Hepatocyte (in vitro differentiated cells): ENCODE measurements around the gene CHRM2. TPM values are rescaled to one million over a fixed set of nuclear protein-coding genes. Genes with fewer than 3 reads are reported as not detected.

Source experiments
- DNase-seq: peaks from one replicate; pipeline ENCODE4 v3.0.0-alpha.2; 2016; ENCODE audit warnings: low spot score
- H2AFZ ChIP-seq: fragments of 200-600 bp; sonication (generic); 2 replicates; pipeline ENCODE4 v1.6.0; 2016; ENCODE audit warnings: antibody characterized with exemption, mild to moderate bottlenecking
- H3K27ac ChIP-seq: fragments of 200-600 bp; sonication (generic); 2 replicates; pipeline ENCODE4 v1.5.1; 2016; ENCODE audit warnings: mild to moderate bottlenecking
- H3K27me3 ChIP-seq: fragments of 200-600 bp; sonication (generic); 2 replicates; pipeline ENCODE4 v1.6.1; 2016
- H3K36me3 ChIP-seq: fragments of 200-600 bp; sonication (generic); replicated peaks from 2 replicates; pipeline ENCODE4 v1.5.1; 2016; ENCODE audit warnings: low read depth; ENCODE audit not compliant: insufficient read depth
- H3K4me1 ChIP-seq: fragments of 200-600 bp; sonication (generic); 2 replicates; pipeline ENCODE4 v1.5.1; 2016; ENCODE audit warnings: mild to moderate bottlenecking, moderate library complexity; ENCODE audit not compliant: insufficient read depth
- H3K4me2 ChIP-seq: fragments of 200-600 bp; sonication (generic); 2 replicates; pipeline ENCODE4 v1.6.0; 2016
- H3K4me3 ChIP-seq: fragments of 200-600 bp; sonication (generic); 2 replicates; pipeline ENCODE4 v1.5.1; 2016; ENCODE audit warnings: mild to moderate bottlenecking
- H3K79me2 ChIP-seq: fragments of 200-600 bp; sonication (generic); 2 replicates; pipeline ENCODE4 v1.6.0; 2017; ENCODE audit warnings: mild to moderate bottlenecking
- H3K9me2 ChIP-seq: fragments of 200-600 bp; sonication (generic); replicated peaks from 2 replicates; pipeline ENCODE4 v1.6.0; 2017; ENCODE audit warnings: mild to moderate bottlenecking; ENCODE audit not compliant: insufficient read depth
- H3K9me3 ChIP-seq: fragments of 200-600 bp; sonication (generic); 2 replicates; pipeline ENCODE4 v1.5.1; 2016; ENCODE audit warnings: low read depth, mild to moderate bottlenecking
- H4K20me1 ChIP-seq: fragments of 200-600 bp; sonication (generic); 2 replicates; pipeline ENCODE4 v1.6.0; 2016; ENCODE audit warnings: mild to moderate bottlenecking; ENCODE audit not compliant: insufficient read depth, poor library complexity, severe bottlenecking
- EZH2 ChIP-seq: fragments of 200-600 bp; sonication (generic); IDR thresholded peaks from 2 replicates; pipeline ENCODE4 v1.6.1; 2016; ENCODE audit warnings: antibody characterized with exemption, mild to moderate bottlenecking, borderline replicate concordance
- EZH2phosphoT487 ChIP-seq: fragments of 200-600 bp; sonication (generic); IDR thresholded peaks from one replicate; pipeline ENCODE4 v1.6.1; 2018; ENCODE audit warnings: antibody characterized with exemption, mild to moderate bottlenecking, low read depth, moderate library complexity; ENCODE audit not compliant: unreplicated experiment, severe bottlenecking
- WGBS: methylation state at CpG from one replicate; pipeline ENCODE4 v1.1.6; 2016; ENCODE audit warnings: low lambda C conversion rate; ENCODE audit errors: missing lambda C conversion rate; 5-methylcytosine and 5-hydroxymethylcytosine counted together
- polyA plus RNA-seq: library from polyadenylated mRNA; unstranded; fragments of >200 nt; fragmentation: Nextera tagmentation; extraction: Ambion mirVana; gene quantifications from 2 replicates; pipeline ENCODE4 v1.2.1, GENCODE V29; 2016
- total RNA-seq: library from RNA; depleted of rRNA; stranded (reverse); fragments of >200 nt; gene quantifications from 2 replicates; pipeline ENCODE4 v1.2.3, GENCODE V29; 2014
- TF ChIP-seq, protein P1 (sequence below): fragments of 200-600 bp; sonication (generic); IDR thresholded peaks from 2 replicates; pipeline ENCODE4 v1.5.1; 2016; ENCODE audit warnings: antibody characterized with exemption, mild to moderate bottlenecking; ENCODE audit not compliant: poor library complexity

The CHRM2 gene
- total and polyA plus RNA-seq, 2 experiments from 2014 or later = 2.3 to 5.3 TPM

DNA sequence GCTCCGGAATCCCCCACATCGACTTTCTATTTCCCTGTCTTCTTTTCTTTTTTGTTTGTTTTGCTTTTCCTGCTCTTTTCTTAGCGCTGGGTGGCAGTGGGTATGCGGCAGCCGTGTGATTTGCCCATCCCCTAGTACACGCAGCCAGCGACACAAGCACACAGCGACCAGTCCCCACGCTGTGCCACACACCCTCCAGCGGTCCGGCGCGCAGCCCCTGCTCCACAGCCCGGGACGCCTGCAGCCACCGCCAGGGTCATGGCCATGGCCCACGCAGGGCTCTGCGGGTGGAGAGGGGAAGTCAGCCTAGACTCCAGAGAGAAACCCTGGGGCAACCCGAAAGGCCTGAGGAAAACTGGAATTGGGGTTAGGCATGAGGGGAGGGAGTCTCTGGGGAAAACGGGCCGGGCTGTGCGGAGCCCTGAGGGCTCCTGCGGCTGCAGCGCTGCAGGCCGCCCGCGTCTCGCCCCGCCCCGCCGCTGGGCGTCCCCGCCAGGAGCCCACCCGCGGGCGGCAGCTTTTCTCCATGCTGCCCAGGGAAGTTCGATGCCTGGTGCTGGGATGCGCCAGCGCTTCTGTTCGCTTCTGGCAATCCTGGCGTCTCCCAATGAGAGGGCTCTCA lies 2.5 kb downstream of the CHRM2 start:
- H3K27ac ChIP-seq = no peak overlapping the region
- no peaks in the 10 kb centered on the region for H3K9me3 ChIP-seq
- no peaks in the 10 kb centered on the region for H4K20me1 ChIP-seq
- peak overlapping the region; percentile 45 for H2AFZ ChIP-seq
- H3K36me3 ChIP-seq = no peaks in the 10 kb centered on the region
- peak overlapping the region; percentile 93 for H3K4me2 ChIP-seq
- no peaks in the 10 kb centered on the region for H3K9me2 ChIP-seq
- TF ChIP-seq, protein P1, sequence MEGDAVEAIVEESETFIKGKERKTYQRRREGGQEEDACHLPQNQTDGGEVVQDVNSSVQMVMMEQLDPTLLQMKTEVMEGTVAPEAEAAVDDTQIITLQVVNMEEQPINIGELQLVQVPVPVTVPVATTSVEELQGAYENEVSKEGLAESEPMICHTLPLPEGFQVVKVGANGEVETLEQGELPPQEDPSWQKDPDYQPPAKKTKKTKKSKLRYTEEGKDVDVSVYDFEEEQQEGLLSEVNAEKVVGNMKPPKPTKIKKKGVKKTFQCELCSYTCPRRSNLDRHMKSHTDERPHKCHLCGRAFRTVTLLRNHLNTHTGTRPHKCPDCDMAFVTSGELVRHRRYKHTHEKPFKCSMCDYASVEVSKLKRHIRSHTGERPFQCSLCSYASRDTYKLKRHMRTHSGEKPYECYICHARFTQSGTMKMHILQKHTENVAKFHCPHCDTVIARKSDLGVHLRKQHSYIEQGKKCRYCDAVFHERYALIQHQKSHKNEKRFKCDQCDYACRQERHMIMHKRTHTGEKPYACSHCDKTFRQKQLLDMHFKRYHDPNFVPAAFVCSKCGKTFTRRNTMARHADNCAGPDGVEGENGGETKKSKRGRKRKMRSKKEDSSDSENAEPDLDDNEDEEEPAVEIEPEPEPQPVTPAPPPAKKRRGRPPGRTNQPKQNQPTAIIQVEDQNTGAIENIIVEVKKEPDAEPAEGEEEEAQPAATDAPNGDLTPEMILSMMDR = no peak
- TF ChIP-seq EZH2phosphoT487 (no peak), EZH2 (peak; percentile 23)
- peaks cover 68% of the 10 kb centered on the region for H3K27me3 ChIP-seq
- peak overlapping the region; percentile 21 for H3K4me3 ChIP-seq
- peaks cover 14% of the 10 kb centered on the region for H3K4me1 ChIP-seq
- no peaks in the 10 kb centered on the region for H3K79me2 ChIP-seq
- 3% methylated on average over 30 of the region's 41 CpGs for WGBS
- peak; percentile 12 for DNase-seq

DNA sequence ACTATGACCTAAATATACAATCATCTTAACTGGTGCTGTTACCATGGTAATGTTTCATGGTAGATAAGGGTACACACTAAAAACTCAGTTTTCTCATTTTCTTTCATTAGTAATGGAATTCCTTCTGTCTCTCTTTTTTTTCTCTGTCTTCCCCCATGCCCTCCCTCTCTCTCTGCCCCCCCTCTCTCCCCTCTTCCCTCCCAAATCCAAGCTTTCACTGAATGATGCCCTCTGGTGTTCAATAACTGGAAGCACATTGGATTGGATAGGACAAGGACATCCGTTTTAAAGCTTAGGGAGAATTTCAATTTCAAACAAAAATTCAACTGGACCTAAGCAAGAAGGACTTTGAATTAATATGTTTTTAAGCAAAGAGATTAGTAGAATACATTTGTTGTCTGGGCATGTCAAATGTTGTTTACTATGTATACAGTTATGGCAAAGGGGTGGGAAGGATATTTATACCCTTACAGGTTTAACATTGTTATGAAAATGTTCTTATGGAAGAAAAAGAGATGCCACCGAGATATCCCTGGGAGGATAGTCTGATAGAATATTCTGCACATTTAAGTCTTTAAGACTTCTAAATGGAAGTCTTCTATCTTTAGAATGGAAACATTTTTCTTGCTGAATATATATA lies 6.1 kb downstream of the CHRM2 start:
- Histone ChIP-seq H2AFZ (no peak overlapping the region), H3K9me2 (no peaks in the 10 kb centered on the region), H3K9me3 (no peaks in the 10 kb centered on the region), H3K79me2 (no peaks in the 10 kb centered on the region), H3K27ac (no peak overlapping the region), H3K36me3 (no peaks in the 10 kb centered on the region), H4K20me1 (no peaks in the 10 kb centered on the region), H3K4me2 (no peak overlapping the region), H3K4me1 (peaks cover 11% of the 10 kb centered on the region), H3K4me3 (no peak overlapping the region), H3K27me3 (peaks cover 42% of the 10 kb centered on the region)
- peak; percentile 11 for DNase-seq
- WGBS = 32% methylated on average over 2 of the region's 2 CpGs
- no peak for TF ChIP-seq EZH2
- TF ChIP-seq, protein P1 = peak; percentile 55

DNA sequence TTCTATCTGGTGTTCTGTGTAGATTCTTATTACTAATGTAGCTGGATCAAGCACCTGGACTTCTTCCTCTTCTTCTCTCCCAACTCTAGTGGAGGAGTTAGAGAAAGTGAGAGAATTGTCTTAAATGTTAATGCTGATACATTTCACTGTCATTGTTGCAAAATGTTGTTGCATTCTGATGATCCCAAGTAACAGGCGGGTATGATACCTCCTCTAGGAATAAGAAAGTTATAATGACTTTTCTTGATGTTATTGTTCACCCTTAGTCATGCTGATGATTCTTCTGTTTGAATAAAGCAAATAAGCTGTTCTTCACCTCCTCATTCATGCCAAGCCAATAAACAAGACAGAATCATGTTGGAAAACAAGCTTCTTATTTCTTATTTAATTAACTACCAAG lies 9.1 kb downstream of the CHRM2 start:
- TF ChIP-seq EZH2 = no peak
- TF ChIP-seq EZH2phosphoT487 = no peak
- TF ChIP-seq, protein P1 = no peak
- Histone ChIP-seq H4K20me1 (no peaks in the 10 kb centered on the region), H3K9me2 (no peaks in the 10 kb centered on the region), H3K4me2 (no peak overlapping the region), H3K79me2 (no peaks in the 10 kb centered on the region), H3K27ac (no peak overlapping the region), H3K9me3 (no peaks in the 10 kb centered on the region), H3K36me3 (no peaks in the 10 kb centered on the region), H3K27me3 (peaks cover 12% of the 10 kb centered on the region), H3K4me3 (no peak overlapping the region), H2AFZ (no peak overlapping the region), H3K4me1 (no peaks in the 10 kb centered on the region)
- DNase-seq = no peak
- 81% methylated on average over 1 of the region's 1 CpG for WGBS
